ENCODE measurements around the gene SESTD1.

SESTD1 gene

DNA sequence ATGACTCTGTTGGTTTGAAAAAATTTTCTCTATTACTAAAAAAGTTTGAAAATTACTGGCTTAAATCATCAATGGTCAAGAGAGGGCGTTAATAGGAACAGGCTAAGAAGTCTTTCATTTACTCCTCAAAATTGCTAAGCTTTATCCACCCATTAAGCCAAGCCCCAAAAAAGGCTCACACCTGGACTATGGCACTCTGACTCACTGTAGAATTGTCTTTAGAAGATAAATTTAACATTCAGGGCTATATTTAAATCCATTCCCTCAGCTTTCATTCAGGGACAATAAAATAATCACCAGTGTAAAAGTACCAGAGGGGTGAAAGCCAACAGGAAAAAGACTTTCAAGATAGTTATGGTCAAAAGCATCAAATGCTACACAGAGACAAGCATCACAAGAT lies 80.0 kb downstream of the SESTD1 start:
- DNase-seq (ENCODE audit: low read depth): no peak

- DNase-seq (ENCODE audit: low read depth): no peak
Measured at GRCh38 chr2:179181002-179181401, 83.6 kb downstream of the SESTD1 start.

GRCh38 chr2:179180242-179180641 lies 84.4 kb downstream of the SESTD1 start:
- DNase-seq (ENCODE audit: low read depth): no peak

GRCh38 chr2:179179719-179180118 lies 84.9 kb downstream of the SESTD1 start:
- no peak for DNase-seq (ENCODE audit: low read depth)

DNA sequence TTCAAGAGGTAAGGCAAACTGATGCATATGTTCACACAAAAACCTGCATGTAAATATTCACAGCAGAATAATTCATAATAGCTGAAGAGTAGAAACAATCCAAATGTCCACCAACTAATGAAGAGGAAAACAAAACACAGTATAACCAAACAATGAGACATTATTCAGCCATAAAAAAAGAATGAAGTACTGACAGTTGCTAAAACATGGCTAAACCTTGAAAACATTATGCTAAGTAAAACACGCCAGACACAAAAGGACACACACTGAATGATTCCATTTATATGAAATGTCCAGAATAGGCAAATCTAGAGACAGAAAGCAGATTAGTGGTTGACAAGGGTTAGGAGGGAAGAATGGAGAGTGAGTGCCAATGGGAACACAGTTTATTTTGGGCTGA lies 86.9 kb downstream of the SESTD1 start:
- DNase-seq (ENCODE audit: low read depth): no peak

DNA sequence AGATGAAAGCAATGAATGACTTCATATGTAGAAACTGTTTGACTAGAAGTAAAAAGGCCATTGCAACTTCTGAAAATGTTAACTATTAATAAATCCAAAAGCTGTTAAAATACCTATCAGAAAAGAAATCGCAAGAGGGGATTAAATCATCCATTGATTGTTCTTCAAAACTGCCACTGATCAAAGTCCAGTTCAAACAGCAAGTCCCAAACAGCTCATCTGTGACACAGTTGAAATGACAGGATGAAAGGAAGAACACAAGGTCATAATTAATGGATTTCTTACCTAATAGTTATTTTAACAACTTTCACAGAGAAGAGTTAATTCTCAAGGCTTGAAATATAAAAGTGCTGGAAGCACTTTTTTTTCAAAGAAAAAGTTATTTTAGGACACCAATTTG lies 90.4 kb downstream of the SESTD1 start:
- DNase-seq (ENCODE audit: low read depth): no peak

- DNase-seq (ENCODE audit: low read depth): no peak
Measured at GRCh38 chr2:179172894-179173293, 91.7 kb downstream of the SESTD1 start.

DNA sequence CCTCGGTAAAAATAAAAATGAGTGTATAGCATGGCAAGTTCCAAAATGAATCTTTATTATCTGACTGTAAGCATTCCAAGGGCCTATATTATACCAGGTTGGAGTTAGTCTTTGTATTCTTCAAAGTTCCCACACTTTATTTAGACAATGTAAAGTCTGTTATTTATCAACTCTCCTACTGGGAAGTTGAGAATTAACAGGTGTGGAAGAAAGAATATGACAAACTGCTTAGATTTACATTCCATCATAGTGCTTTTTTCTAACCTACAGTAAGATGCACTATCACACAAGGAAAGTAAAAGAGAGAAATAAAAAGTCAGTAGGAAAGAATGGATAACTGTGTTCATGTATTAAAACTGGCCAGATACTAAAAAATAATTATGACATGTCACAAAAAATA lies 93.3 kb downstream of the SESTD1 start:
- no peak for DNase-seq (ENCODE audit: low read depth)

DNA sequence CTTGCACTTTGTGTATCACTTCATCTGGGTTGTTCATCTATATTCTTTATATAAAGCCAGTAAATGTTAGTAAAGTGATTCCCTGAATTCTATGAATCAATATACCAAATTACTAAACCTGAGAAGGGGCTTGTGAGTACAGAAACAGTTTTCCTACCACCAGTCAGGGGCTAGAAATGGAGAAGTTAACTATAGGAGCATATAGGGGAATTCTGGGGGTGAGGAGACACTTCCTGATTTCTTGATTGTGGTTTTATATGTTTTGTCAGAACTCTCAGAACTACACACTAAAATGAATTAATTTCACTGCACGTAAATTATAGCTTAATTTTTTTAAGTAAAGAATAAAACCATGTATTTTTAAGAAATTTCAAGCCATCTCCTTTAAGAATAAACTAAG lies 93.7 kb downstream of the SESTD1 start:
- no peak for DNase-seq (ENCODE audit: low read depth)

GRCh38 chr2:179165356-179166000 lies 99.2 kb downstream of the SESTD1 start:
- no peak for DNase-seq (ENCODE audit: low read depth)

- DNase-seq (ENCODE audit: low read depth): no peak
Measured at GRCh38 chr2:179141206-179141605, 123.4 kb downstream of the SESTD1 start.

- DNase-seq (ENCODE audit: low read depth): no peak
Measured at GRCh38 chr2:179140571-179140970, 124.1 kb downstream of the SESTD1 start.

DNA sequence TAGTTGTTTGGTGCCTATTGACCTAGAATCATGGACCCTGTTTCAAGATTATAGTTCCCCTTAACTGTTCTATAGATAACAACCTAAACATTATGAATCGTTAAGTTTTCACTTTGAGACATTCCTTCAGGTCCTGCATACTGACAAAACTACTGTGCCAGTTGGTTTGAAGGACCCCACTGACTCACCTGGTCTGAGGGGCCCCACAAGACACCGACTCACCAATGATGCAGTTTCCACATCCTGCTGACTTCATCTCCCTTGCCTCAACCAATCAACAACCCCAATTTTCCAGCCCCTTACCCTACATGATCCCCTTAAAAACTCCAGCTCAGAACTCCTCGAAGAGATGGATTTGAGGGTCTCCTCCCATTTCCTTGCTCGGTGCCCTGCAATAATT lies 125.1 kb downstream of the SESTD1 start:
- no peak for DNase-seq (ENCODE audit: low read depth)

DNA sequence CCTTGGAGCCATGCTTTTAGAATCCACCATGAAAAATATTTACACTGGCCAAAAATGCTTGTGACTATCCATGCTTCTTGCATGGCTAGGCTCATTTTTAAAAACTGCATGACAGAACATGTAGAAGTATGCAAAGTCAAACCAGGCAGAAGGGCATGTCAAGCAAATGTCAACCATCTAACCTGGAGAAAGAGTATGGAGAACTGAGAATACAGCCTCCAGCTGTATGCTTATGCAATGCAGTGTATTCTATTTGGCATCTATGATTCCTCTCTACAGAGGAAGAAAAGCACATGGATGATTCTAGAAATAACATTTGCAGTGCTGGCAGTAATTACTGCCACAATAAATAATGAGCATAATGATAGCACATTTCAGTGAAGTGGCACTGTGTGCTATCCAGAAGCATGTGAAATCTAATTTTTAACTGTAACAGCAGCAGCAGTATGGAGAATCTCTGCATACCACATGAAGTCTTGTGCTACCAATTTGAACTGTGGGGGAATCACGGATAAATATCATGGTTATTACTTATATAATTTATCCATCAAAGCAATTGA lies 127.4 kb downstream of the SESTD1 start:
- no peak for DNase-seq (ENCODE audit: low read depth)

DNA sequence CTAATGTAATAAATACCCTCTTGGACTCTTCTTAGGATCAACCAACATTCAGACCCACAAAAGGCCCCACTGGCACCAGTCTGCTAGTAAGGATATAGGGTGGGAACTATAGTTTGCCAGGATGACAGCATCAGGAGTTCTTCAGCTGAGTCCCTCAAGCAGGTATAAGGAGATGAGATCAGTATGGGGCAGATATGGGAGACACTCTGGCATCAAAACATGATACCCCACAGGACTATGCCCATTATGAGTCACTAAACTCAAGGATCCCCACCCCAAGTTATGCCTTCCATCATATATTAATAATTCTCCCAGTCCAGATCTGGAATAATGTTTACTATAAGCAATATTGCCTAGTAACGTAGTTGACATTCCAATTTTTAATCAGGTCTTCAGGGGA lies 131.6 kb downstream of the SESTD1 start:
- DNase-seq (ENCODE audit: low read depth): no peak

DNA sequence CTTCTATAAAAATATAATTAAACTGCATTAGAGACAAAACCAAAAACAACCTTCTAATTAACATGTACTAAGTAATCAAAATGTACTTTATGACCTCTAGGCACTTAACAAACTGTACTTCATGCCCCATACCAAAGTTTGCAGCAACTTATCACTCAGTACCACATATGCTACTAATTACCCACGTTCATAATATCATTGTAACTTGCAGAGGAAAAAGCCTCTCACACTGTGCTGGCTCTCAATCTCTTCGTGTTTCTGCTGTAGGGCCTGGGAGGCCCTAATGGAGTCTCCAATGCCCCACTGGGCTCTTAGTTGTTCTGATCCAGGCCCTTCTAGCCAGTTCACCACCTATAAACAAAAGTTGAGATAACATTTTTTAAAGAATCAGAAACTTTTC lies 132.6 kb downstream of the SESTD1 start:
- DNase-seq (ENCODE audit: low read depth): no peak

- no peak for DNase-seq (ENCODE audit: low read depth)
Measured at GRCh38 chr2:179130560-179130959, 134.1 kb downstream of the SESTD1 start.

- DNase-seq (ENCODE audit: low read depth): no peak
Measured at GRCh38 chr2:179129574-179130238, 134.9 kb downstream of the SESTD1 start.

- no peak for DNase-seq (ENCODE audit: low read depth)
Measured at GRCh38 chr2:179125404-179125803, 139.2 kb downstream of the SESTD1 start.

DNA sequence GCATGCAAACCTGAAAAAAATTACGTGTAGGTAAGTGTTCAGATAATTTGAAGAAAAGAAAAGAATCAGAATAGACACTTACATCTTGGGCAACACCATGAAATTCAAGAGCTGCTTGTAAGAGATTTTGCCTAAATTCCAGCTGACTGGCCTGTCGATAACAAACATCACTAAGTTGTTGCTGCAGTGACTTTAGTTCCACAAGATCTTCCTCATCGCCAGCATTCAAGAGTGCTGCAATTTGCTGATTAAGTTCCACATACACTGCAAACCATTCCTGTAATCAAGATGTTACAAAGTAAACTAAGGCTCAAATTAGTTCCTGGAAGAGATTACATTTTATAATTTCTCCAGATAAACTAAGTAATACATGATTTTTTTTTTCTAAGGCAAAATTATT lies 140.3 kb downstream of the SESTD1 start:
- DNase-seq (ENCODE audit: low read depth): no peak

DNA sequence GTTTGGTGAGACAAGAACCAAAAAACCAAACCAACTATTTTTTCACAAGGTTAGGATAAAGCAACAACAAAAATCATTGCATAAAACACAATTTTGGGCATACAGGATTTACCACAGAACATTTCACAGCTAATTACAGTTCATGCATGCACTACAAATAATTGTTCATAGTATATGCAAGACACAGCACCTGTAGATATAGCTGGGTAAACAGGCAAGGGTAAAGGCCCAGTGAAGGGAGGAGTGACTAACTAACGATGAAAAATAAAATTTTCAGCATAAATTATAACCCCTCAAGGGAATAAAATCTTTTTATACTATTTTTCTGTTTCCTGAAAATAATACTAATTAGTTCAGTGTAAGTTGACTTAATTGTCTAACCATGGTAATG lies 141.4 kb downstream of the SESTD1 start:
- no peak for DNase-seq (ENCODE audit: low read depth)

DNA sequence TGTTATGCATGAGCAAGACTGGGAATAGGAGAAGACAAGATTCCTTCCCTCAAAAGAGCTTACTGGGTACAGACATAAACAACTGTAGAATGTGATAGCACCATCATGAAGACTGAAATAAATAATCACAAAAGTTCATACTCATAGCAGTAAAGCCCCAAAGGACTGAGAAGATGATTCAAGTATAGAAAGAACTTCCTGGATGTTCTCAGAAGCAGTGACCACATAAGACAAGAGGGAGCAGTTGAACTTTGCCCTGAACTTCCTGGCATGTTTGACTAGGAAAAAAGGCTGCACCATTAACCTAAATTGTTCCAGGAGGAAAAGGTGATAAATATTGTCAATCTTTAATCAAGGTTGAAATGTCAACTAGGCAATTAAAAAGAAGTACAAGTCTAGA lies 156.9 kb downstream of the SESTD1 start:
- no peak for DNase-seq (ENCODE audit: low read depth)

DNA sequence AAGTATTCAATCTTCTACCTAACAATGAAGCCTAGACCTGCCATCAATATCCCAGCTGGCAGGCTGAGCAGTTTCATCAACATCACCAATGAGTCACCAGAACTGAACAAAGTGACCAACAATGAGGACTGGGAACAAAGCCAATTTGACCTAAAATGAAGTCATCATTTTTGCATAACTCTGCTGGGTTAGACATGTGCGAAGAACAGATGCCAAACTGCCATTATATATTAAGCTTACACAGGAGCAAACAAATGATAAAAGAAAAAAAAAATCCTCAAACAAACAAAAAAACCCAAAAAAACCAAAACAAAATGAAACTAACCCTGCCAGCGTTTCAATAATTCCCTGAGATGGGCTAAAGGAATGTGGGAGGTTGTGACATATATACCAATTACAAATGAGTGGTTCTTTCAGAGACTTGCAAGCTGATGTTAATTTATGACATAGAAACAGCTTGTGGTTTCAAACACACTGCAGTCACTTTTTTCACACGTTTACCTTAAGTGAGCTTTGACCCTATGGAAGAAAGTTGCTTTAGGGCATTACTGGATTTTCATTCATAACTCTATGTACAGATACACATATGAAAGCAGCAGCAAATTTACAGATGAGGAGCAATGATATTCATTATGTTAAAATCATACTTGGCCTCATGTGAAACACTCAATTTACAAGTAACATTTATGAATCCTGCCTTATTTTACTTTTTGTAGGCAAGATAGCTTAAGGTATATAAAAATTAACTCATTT lies 157.8 kb downstream of the SESTD1 start:
- peak; percentile 87 for DNase-seq (ENCODE audit: low read depth)
